Measurements from ENCODE around the gene KRT76. TPM values are rescaled to one million over a fixed set of nuclear protein-coding genes. Genes with fewer than 3 reads are reported as not detected.

Gene KRT76
- total RNA-seq, 1 experiment from 2014 or later = not detected

DNA sequence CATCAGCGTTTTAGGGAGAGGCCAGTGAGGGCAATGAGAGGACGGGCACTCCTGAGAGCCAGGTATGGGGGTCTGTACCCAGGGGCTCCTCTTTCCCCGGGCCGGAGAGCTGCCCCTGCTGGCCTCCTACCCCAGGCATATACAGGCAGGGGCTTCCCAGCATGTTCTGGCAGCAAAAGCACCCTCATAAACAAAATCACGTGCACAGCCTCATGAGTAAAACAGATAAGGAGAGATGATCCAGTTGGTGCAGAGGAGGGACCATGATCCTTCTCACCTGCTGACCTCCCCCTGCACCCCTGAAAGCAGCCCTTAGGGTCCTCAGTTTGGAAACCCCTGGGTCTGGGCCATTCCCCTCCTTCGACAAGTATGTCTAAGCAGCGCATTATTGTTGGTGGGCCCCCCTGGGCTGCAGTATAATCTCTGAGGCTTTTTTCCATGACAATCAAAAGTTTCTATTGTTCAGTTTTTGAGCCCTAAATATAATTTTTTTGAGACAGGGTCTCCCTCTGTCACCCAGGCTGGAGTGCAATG lies 41.8 kb upstream of the KRT76 start:
- H3K4me3 ChIP-seq (replicated peaks in 1 of 2; ENCODE audit: low read depth in 1 of 2, low read length in 2 of 2) = no peak overlapping the region

DNA sequence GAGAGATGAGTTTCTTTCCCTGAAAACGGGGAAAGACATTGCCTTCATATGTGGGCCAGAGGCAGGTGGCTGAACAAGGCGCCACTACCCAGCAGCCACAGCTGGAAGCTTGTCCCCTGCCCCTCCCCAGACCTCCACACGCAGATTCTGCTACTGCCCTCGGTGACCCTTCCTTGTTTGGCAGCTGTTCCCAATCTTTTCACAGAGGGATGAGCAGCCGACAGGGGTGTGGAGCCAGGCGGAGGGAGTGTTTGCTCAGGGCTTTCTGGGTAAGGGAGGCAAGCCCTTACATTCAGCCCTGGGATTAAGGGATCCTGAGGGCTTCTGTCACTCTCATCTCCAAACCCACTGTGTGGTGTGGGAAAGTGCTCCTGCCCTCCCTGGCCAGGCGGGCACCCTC lies 41.2 kb upstream of the KRT76 start:
- Histone ChIP-seq H2AFZ (ENCODE audit: low read depth, low read length, poor library complexity, severe bottlenecking) (no peak overlapping the region), H4K20me1 (ENCODE audit: insufficient read depth) (no peaks in the 10 kb centered on the region), H3K79me2 (ENCODE audit: insufficient read depth, low read length) (no peaks in the 10 kb centered on the region), H3K27me3 (ENCODE audit: insufficient read depth, low read length) (0 out of 2 replicates have a peak, but pooled peaks cover 2% of the 10 kb centered on the region), H3K36me3 (ENCODE audit: control insufficient read depth in 1 of 2, insufficient read depth in 2 of 2, low read length in 2 of 2) (no peaks in the 10 kb centered on the region), H3K4me3 (replicated peaks in 1 of 2; ENCODE audit: low read depth in 1 of 2, low read length in 2 of 2) (no peak overlapping the region), H3K4me1 (ENCODE audit: control insufficient read depth in 1 of 2, insufficient read depth in 2 of 2, low read length in 2 of 2) (peaks cover 0 to 9% of the 10 kb centered on the region in 2 experiments; a peak in 2 of 4 replicates), H3K27ac (ENCODE audit: low read depth, low read length) (no peak overlapping the region), H3K9me3 (ENCODE audit: control insufficient read depth in 1 of 2, insufficient read depth in 1 of 2, low read depth in 1 of 2, low read length in 2 of 2) (no peaks in the 10 kb centered on the region), H3K4me2 (ENCODE audit: low read length) (no peak overlapping the region), H3K9ac (ENCODE audit: low read length) (no peak overlapping the region), H3K9me2 (ENCODE audit: insufficient read depth) (no peaks in the 10 kb centered on the region)
- POLR2A ChIA-PET = no interaction called here
- TF ChIP-seq TCF7L2 (IDR thresholded peaks at IDR 0.05; ENCODE audit: borderline replicate concordance, extremely low read depth, insufficient read depth, insufficient read length) = no peak
- no TSS peak for BruUV-seq (replicated peaks)
- DNase-seq (ENCODE audit: low read depth, low spot score) = no peak
- CTCF ChIA-PET = no interaction called here
- no peak for ATAC-seq
- intact Hi-C loops (cut with micrococcal nuclease) = no loop called here
- RAD21 ChIA-PET (ENCODE audit: low non-redundant PET in 1 of 2, low total read pairs in 2 of 2, uncharacterized antibody in 2 of 2, unreplicated experiment in 2 of 2) = no interaction called here

More for the DNA sequence above, 41.8 kb upstream of the KRT76 start:
- no peak overlapping the region for H2AFZ ChIP-seq (ENCODE audit: low read depth, low read length, poor library complexity, severe bottlenecking)
- no peaks in the 10 kb centered on the region for H4K20me1 ChIP-seq (ENCODE audit: insufficient read depth)
- no peak overlapping the region for H3K27ac ChIP-seq (ENCODE audit: low read depth, low read length)
- intact Hi-C loops (cut with micrococcal nuclease) = no loop called here
- ChIA-PET RAD21 (ENCODE audit: low non-redundant PET in 1 of 2, low total read pairs in 2 of 2, uncharacterized antibody in 2 of 2, unreplicated experiment in 2 of 2) (no interaction called here), POLR2A (no interaction called here), CTCF (no interaction called here)
- DNase-seq (ENCODE audit: low read depth, low spot score) = no peak
- no peaks in the 10 kb centered on the region for H3K36me3 ChIP-seq (ENCODE audit: control insufficient read depth in 1 of 2, insufficient read depth in 2 of 2, low read length in 2 of 2)
- H3K9me2 ChIP-seq (ENCODE audit: insufficient read depth) = no peaks in the 10 kb centered on the region
- H3K27me3 ChIP-seq (ENCODE audit: insufficient read depth, low read length) = 0 out of 2 replicates have a peak, but pooled peaks cover 2% of the 10 kb centered on the region
- TF ChIP-seq CEBPB (IDR thresholded peaks at IDR 0.05; ENCODE audit: low read depth) = no peak
- no peak for TF ChIP-seq SP1 (IDR thresholded peaks at IDR 0.05; ENCODE audit: low read depth)
- no peak for TF ChIP-seq CBX3 (IDR thresholded peaks at IDR 0.05; ENCODE audit: low read depth)
- no peak for TF ChIP-seq YY1 (IDR thresholded peaks at IDR 0.05; ENCODE audit: extremely low read depth, insufficient replicate concordance, low read depth, low read length)
- TF ChIP-seq, protein P1, sequence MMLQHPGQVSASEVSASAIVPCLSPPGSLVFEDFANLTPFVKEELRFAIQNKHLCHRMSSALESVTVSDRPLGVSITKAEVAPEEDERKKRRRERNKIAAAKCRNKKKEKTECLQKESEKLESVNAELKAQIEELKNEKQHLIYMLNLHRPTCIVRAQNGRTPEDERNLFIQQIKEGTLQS (IDR thresholded peaks at IDR 0.05) = no peak
- H3K9ac ChIP-seq (ENCODE audit: low read length) = no peak overlapping the region
- BruUV-seq (replicated peaks) = no TSS peak
- no peaks in the 10 kb centered on the region for H3K9me3 ChIP-seq (ENCODE audit: control insufficient read depth in 1 of 2, insufficient read depth in 1 of 2, low read depth in 1 of 2, low read length in 2 of 2)
- no peak for ATAC-seq
- no peaks in the 10 kb centered on the region for H3K79me2 ChIP-seq (ENCODE audit: insufficient read depth, low read length)
- H3K4me1 ChIP-seq (ENCODE audit: control insufficient read depth in 1 of 2, insufficient read depth in 2 of 2, low read length in 2 of 2) = peaks cover 0 to 9% of the 10 kb centered on the region in 2 experiments; a peak in 2 of 4 replicates
- no peak overlapping the region for H3K4me2 ChIP-seq (ENCODE audit: low read length)
